ENCODE data around the gene EIF4ENIF1.
"Not testable (repeated sequence)": the region's sequence is repeated elsewhere in the genome, so short reads cannot be mapped to it uniquely, and the experiment has no call there.

EIF4ENIF1 gene

GRCh38 chr22:31445642-31446041 lies 44.0 kb downstream of the EIF4ENIF1 start:
- DNase-seq (ENCODE audit: insufficient read length, low spot score) (no peak), FAIRE-seq (no peak)

GRCh38 chr22:31443516-31443915 lies 46.1 kb downstream of the EIF4ENIF1 start:
- no peak for FAIRE-seq
- DNase-seq (ENCODE audit: insufficient read length, low spot score) = no peak

- FAIRE-seq (no peak), DNase-seq (ENCODE audit: insufficient read length, low spot score) (no peak)
These were observed 46.7 kb downstream of the EIF4ENIF1 start for GRCh38 chr22:31442768-31443489.

GRCh38 chr22:31441652-31442051 lies 48.0 kb downstream of the EIF4ENIF1 start:
- DNase-seq (ENCODE audit: insufficient read length, low spot score) (no peak), FAIRE-seq (no peak)

- no peak for DNase-seq (ENCODE audit: insufficient read length, low spot score)
- FAIRE-seq = no peak
These were observed 49.0 kb downstream of the EIF4ENIF1 start for GRCh38 chr22:31440681-31441080.

- FAIRE-seq (no peak), DNase-seq (ENCODE audit: insufficient read length, low spot score) (no peak)
These were observed 49.8 kb downstream of the EIF4ENIF1 start for GRCh38 chr22:31439808-31440207.

GRCh38 chr22:31436132-31436531 lies 53.5 kb downstream of the EIF4ENIF1 start:
- FAIRE-seq (no peak), DNase-seq (ENCODE audit: insufficient read length, low spot score) (no peak)

GRCh38 chr22:31431950-31432349 lies 57.7 kb downstream of the EIF4ENIF1 start:
- FAIRE-seq (no peak), DNase-seq (ENCODE audit: insufficient read length, low spot score) (no peak)

- DNase-seq (ENCODE audit: insufficient read length, low spot score) (no peak), FAIRE-seq (no peak)
These were observed 64.2 kb downstream of the EIF4ENIF1 start for GRCh38 chr22:31425331-31426050.

- not testable (repeated sequence) for FAIRE-seq
These were observed 87.3 kb downstream of the EIF4ENIF1 start for GRCh38 chr22:31402350-31402749.

GRCh38 chr22:31400023-31400397 lies 89.6 kb downstream of the EIF4ENIF1 start:
- FAIRE-seq (no peak), DNase-seq (ENCODE audit: insufficient read length, low spot score) (no peak)

More at GRCh38 chr22:31402350-31402749, 87.3 kb downstream of the EIF4ENIF1 start:
- DNase-seq (ENCODE audit: insufficient read length, low spot score) = not testable (repeated sequence)

- DNase-seq (ENCODE audit: insufficient read length, low spot score) = peak; percentile 96
- peak; percentile 88 for FAIRE-seq
These were observed 90.2 kb downstream of the EIF4ENIF1 start, which contains the start of gene DRG1 for GRCh38 chr22:31399211-31400022. Gene DRG1 (plus strand): TSS chr22:31399604. CDS start chr22:31399684, 80 bp downstream.

GRCh38 chr22:31398231-31398630 lies 91.4 kb downstream of the EIF4ENIF1 start:
- DNase-seq (ENCODE audit: insufficient read length, low spot score) (no peak), FAIRE-seq (no peak)

GRCh38 chr22:31394326-31394725 lies 95.3 kb downstream of the EIF4ENIF1 start:
- FAIRE-seq (no peak), DNase-seq (ENCODE audit: insufficient read length, low spot score) (no peak)

GRCh38 chr22:31393893-31394292 lies 95.7 kb downstream of the EIF4ENIF1 start:
- FAIRE-seq (no peak), DNase-seq (ENCODE audit: insufficient read length, low spot score) (no peak)

Data from HTR-8/SVneo (cell line).